HCT116 (cell line): ENCODE results near the gene CLDN9. TPM values are rescaled to one million over a fixed set of nuclear protein-coding genes. Genes with fewer than 3 reads are reported as not detected.
A peak's percentile ranks its signal among the peaks of the same experiment; 100 is the strongest.

Source experiments
- ATAC-seq: fragments of 200-7000 bp; cut with Tn5 transposase; 2 replicates; pipeline ENCODE4 v1.9.1; 2020; ENCODE audit warnings: mild to moderate bottlenecking, moderate library complexity
- BruUV-seq: library from RNA; stranded (reverse); fragments of 400-500 nt; replicated peaks from 2 replicates; lab custom pipeline; 2021; lab: Mats Ljungman, UMichigan
- CTCF ChIA-PET: fragments of 300-600 bp; sonication (Branson Sonifier 250); formaldehyde crosslinking; loops from one replicate; lab custom pipeline; 2021; ENCODE audit warnings: antibody characterized with exemption; lab: Charles Lee
- POLR2A ChIA-PET: fragments of 300-600, 350-600 bp; sonication (Branson Sonifier 250); formaldehyde crosslinking; loops from one replicate; lab custom pipeline; 2021; ENCODE audit warnings: antibody characterized with exemption; lab: Charles Lee
- RAD21 ChIA-PET, 2 experiments: fragments of 300-600 bp; sonication (Branson Sonifier 250); formaldehyde crosslinking; loops; one replicate each; lab custom pipeline; 2023; ENCODE audit warnings: low total read pairs in 2 of 2; ENCODE audit not compliant: uncharacterized antibody in 2 of 2, unreplicated experiment in 2 of 2, low non-redundant PET in 1 of 2; lab: Charles Lee
- DNase-seq: peaks from one replicate; pipeline ENCODE4 v3.0.0-alpha.2; 2010; ENCODE audit warnings: low read depth, low spot score
- H2AFZ ChIP-seq: fragments of 200-600 bp; shearing (Covaris generic), sonication (generic); 2 replicates; pipeline ENCODE4 v1.6.1; 2017; ENCODE audit warnings: low read depth, mixed run types, mixed read lengths, antibody characterized with exemption, low read length; ENCODE audit not compliant: poor library complexity, severe bottlenecking
- H3K27ac ChIP-seq: 2 replicates; pipeline ENCODE4 v1.5.1; 2012; ENCODE audit warnings: low read depth, low read length
- H3K27me3 ChIP-seq: fragments of 200-600 bp; sonication (generic); 2 replicates; pipeline ENCODE4 v1.6.1; 2016; ENCODE audit warnings: mixed run types, low read length, mixed read lengths; ENCODE audit not compliant: insufficient read depth
- H3K36me3 ChIP-seq, 2 experiments: fragments of 200-500 bp in 1 of 2; fragments of 200-600 bp in 1 of 2; sonication (Bioruptor generic) in 1 of 2; sonication (generic) in 1 of 2; 2 replicates each; pipeline versions ENCODE4 v1.5.1 to v1.6.1; 2014 to 2016; ENCODE audit warnings: low read length in 2 of 2, inconsistent platforms in 1 of 2, mixed read lengths in 1 of 2, mixed run types in 1 of 2; ENCODE audit not compliant: insufficient read depth in 2 of 2, control insufficient read depth in 1 of 2
- H3K4me1 ChIP-seq, 2 experiments: fragments of 200-600 bp in 1 of 2; sonication (generic) in 1 of 2; 2 replicates each; pipeline versions ENCODE4 v1.5.1 to v1.6.1; 2012 to 2017; ENCODE audit warnings: low read length in 2 of 2, inconsistent platforms in 1 of 2, mild to moderate bottlenecking in 1 of 2, mixed read lengths in 1 of 2, mixed run types in 1 of 2, moderate library complexity in 1 of 2; ENCODE audit not compliant: insufficient read depth in 2 of 2, control insufficient read depth in 1 of 2
- H3K4me2 ChIP-seq: fragments of 200-600 bp; sonication (generic); 2 replicates; pipeline ENCODE4 v1.6.1; 2017; ENCODE audit warnings: mixed run types, low read length, mixed read lengths
- H3K4me3 ChIP-seq, 2 experiments: fragments of 200-600 bp in 1 of 2; sonication (generic) in 1 of 2; replicated peaks in 1 of 2; 2 replicates each; pipeline ENCODE4 v1.5.1; 2011 to 2016; ENCODE audit warnings: low read length in 2 of 2, control low read depth in 1 of 2, low read depth in 1 of 2, mild to moderate bottlenecking in 1 of 2, mixed read lengths in 1 of 2, mixed run types in 1 of 2
- H3K79me2 ChIP-seq: fragments of 200-600 bp; sonication (generic); 2 replicates; pipeline ENCODE4 v1.6.1; 2017; ENCODE audit warnings: mild to moderate bottlenecking, mixed run types, low read length, moderate library complexity, mixed read lengths; ENCODE audit not compliant: insufficient read depth
- H3K9ac ChIP-seq: fragments of 200-600 bp; sonication (generic); 2 replicates; pipeline ENCODE4 v1.6.1; 2016; ENCODE audit warnings: low read length, mixed read lengths
- H3K9me2 ChIP-seq: fragments of 200-600 bp; sonication (generic), shearing (Covaris generic); 2 replicates; pipeline ENCODE4 v1.6.1; 2017; ENCODE audit warnings: mixed run types, mild to moderate bottlenecking, moderate library complexity; ENCODE audit not compliant: insufficient read depth
- H3K9me3 ChIP-seq, 2 experiments: fragments of 200-500 bp in 1 of 2; fragments of 200-600 bp in 1 of 2; sonication (Bioruptor generic) in 1 of 2; sonication (generic) in 1 of 2; 2 replicates each; pipeline ENCODE4 v1.6.1; 2014 to 2017; ENCODE audit warnings: low read length in 2 of 2, mixed read lengths in 2 of 2, inconsistent platforms in 1 of 2, low read depth in 1 of 2, mild to moderate bottlenecking in 1 of 2, mixed run types in 1 of 2, moderate library complexity in 1 of 2; ENCODE audit not compliant: control insufficient read depth in 1 of 2, insufficient read depth in 1 of 2
- H4K20me1 ChIP-seq: fragments of 200-600 bp; sonication (generic), shearing (Covaris generic); 2 replicates; pipeline ENCODE4 v1.6.1; 2017; ENCODE audit warnings: mixed run types, mild to moderate bottlenecking, moderate library complexity; ENCODE audit not compliant: insufficient read depth
- CBX3 ChIP-seq: IDR thresholded peaks from 2 replicates; pipeline ENCODE4 v1.6.1; 2012; ENCODE audit warnings: low read depth
- CEBPB ChIP-seq: IDR thresholded peaks from 2 replicates; pipeline ENCODE4 v1.6.1; 2012; ENCODE audit warnings: low read depth
- CTCF ChIP-seq, 3 experiments: fragments of 200-600 bp in 1 of 3; sonication (generic) in 1 of 3; IDR thresholded peaks in 2 of 3; conservative IDR thresholded peaks in 1 of 3; 2 replicates each; pipeline ENCODE4 v1.5.1; 2012 to 2017; ENCODE audit warnings: low read depth in 2 of 3, low read length in 2 of 3, antibody characterized with exemption in 1 of 3, borderline replicate concordance in 1 of 3, control low read depth in 1 of 3, mild to moderate bottlenecking in 1 of 3, mixed read lengths in 1 of 3, mixed run types in 1 of 3, moderate library complexity in 1 of 3; ENCODE audit not compliant: insufficient read depth in 1 of 3
- RAD21 ChIP-seq: IDR thresholded peaks from 2 replicates; pipeline ENCODE4 v1.6.1; 2012; ENCODE audit warnings: low read depth, mild to moderate bottlenecking
- REST ChIP-seq: IDR thresholded peaks from 2 replicates; pipeline ENCODE4 v1.6.1; 2012; ENCODE audit warnings: low read depth
- TCF7L2 ChIP-seq: IDR thresholded peaks from 2 replicates; pipeline ENCODE4 v1.7.0; 2011; ENCODE audit warnings: borderline replicate concordance, inconsistent platforms; ENCODE audit not compliant: insufficient read depth, insufficient read length; ENCODE audit errors: extremely low read depth
- ZFX ChIP-seq: fragments of 450-650 bp; IDR thresholded peaks from 2 replicates; pipeline ENCODE4 v1.6.1; 2017
- intact Hi-C: fragments of 100-400 bp; cut with micrococcal nuclease; formaldehyde crosslinking; loops from 2 replicates; pipeline ENCODE4 v1.10.0; 2022
- total RNA-seq: library from RNA; stranded (reverse); gene quantifications from one replicate; pipeline ENCODE4 v1.2.1, GENCODE V29; 2021; ENCODE audit not compliant: unreplicated experiment

CLDN9 gene
- total RNA-seq, 1 experiment from 2014 or later = 0.76 TPM

GRCh38 chr16:2966043-2966807 is 46.5 kb upstream of the CLDN9 start:
- H3K4me2 ChIP-seq = peak overlapping the region; percentile 98; the same call in 1 of the 2 replicates
- ATAC-seq (no peak), DNase-seq (no peak)
- RAD21 ChIA-PET = no interaction called here
- no peaks in the 10 kb centered on the region for H4K20me1 ChIP-seq
- no peaks in the 10 kb centered on the region for H3K9me2 ChIP-seq
- H3K27me3 ChIP-seq = no peaks in the 10 kb centered on the region
- H2AFZ ChIP-seq = no peak overlapping the region
- H3K9ac ChIP-seq = no peak overlapping the region
- CTCF ChIA-PET = no interaction called here
- peak overlapping the region; percentile 33; the same call in 1 of the 2 replicates for H3K27ac ChIP-seq
- peaks cover 14% of the 10 kb centered on the region for H3K79me2 ChIP-seq
- POLR2A ChIA-PET = interaction anchor here (4.1 kb wide), 1 partner anchor 56 kb away, joined by 29 read pairs; the partner anchor contains the start of genes HCFC1R1, THOC6 and TNFRSF12A
- H3K9me3 ChIP-seq = no peaks in the 10 kb centered on the region
- peaks cover 27 to 66% of the 10 kb centered on the region in 2 experiments for H3K4me1 ChIP-seq
- intact Hi-C loops = no loop called here
- BruUV-seq = no TSS peak
- H3K4me3 ChIP-seq = no peak overlapping the region
- H3K36me3 ChIP-seq = no peaks in the 10 kb centered on the region; a peak in 1 of 4 replicates
- TF ChIP-seq TCF7L2 (no peak), ZFX (no peak), REST (no peak), RAD21 (no peak), CEBPB (no peak), CBX3 (no peak), CTCF (IDR thresholded peaks at IDR 0.05 in 2 of 3, conservative IDR thresholded peaks at IDR 0.05 in 1 of 3; ENCODE audit: borderline replicate concordance in 1 of 3, insufficient read depth in 1 of 3, low read depth in 2 of 3, low read length in 2 of 3) (no peak)
